T-helper 2 cell treated with Interferon-gamma antibody and Interleukin-4, amounts not matched to agents 100 ng/mL and 5 ng/mL, for 36 hours (primary cell): ENCODE results near the gene C3orf20. TPM values are rescaled to one million over a fixed set of nuclear protein-coding genes. Genes with fewer than 3 reads are reported as not detected.

Experiments used
- intact Hi-C: fragments of 100-400 bp; cut with micrococcal nuclease; formaldehyde crosslinking; loops from one replicate; pipeline ENCODE4 v1.15.1; 2023
- total RNA-seq: library from RNA; stranded (reverse); gene quantifications from 2 replicates; pipeline ENCODE4 v1.2.3, GENCODE V29; 2022

Gene C3orf20
- total RNA-seq, 1 donor from 2014 or later = 0.20 TPM

DNA sequence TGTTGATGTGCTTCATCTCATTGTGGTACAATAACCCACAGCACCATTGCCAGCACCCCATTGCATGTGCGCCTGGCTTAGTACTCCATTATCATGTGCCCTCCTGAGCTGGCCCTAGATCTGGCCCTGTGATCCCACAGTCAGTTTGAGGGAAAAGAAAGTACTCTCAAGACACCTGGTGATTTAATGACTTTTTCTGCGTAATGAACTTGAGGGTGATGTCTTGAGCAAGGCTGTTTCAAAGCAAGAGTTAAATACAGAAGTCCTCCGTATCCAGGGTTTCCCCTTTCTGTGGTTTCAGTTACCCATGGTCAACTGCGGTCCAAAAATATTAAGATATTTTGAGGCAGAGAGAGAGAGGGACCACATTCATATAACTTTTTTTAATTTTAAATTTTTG lies 16.3 kb downstream of the C3orf20 start:
- intact Hi-C loops = no loop called here

GRCh38 chr3:14691719-14692118 lies 16.8 kb downstream of the C3orf20 start:
- intact Hi-C loops = no loop called here

GRCh38 chr3:14698601-14699244 lies 23.8 kb downstream of the C3orf20 start:
- intact Hi-C loops = no loop called here

DNA sequence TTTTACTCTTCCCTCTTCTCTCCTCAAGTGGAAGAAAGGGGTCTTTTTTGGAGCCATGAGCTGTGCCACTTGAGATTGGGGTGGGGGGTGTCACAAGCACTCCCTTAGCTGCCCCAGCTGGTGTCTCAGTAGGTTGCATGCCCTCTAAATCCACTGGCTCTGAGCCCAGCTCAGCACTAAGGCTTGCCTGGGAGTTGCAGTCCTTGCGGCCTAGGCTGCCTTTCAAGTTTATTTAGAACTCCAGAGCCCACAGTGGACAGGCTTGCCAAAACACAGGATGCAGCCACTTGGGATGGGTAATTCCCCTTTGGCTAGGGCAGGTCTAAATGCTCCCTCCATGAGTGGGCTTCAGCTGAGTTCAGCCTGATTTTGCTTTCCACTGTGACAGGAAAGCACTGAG lies 24.7 kb downstream of the C3orf20 start:
- intact Hi-C loops = no loop called here

- intact Hi-C loops = no loop called here
Observed at GRCh38 chr3:14700891-14701290, 25.9 kb downstream of the C3orf20 start.

DNA sequence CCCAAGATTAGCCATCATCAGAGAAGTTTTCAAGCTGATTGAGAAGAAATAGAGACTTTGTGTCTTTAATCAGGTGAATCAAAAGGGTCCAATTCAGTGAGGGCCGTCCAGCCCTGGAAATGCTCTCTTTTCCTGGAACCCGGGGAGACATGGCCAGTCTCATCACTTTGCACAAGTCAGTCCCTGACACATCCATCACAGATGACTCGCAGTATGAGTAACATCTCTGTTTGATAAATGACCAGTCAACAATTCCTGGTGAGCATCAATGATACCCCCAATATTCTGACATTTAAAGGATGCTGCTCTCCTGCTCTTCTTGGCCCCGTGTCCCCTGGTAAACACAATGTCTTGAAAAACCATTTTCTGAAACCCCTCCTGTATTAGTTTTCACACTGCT lies 26.7 kb downstream of the C3orf20 start:
- intact Hi-C loops = no loop called here

DNA sequence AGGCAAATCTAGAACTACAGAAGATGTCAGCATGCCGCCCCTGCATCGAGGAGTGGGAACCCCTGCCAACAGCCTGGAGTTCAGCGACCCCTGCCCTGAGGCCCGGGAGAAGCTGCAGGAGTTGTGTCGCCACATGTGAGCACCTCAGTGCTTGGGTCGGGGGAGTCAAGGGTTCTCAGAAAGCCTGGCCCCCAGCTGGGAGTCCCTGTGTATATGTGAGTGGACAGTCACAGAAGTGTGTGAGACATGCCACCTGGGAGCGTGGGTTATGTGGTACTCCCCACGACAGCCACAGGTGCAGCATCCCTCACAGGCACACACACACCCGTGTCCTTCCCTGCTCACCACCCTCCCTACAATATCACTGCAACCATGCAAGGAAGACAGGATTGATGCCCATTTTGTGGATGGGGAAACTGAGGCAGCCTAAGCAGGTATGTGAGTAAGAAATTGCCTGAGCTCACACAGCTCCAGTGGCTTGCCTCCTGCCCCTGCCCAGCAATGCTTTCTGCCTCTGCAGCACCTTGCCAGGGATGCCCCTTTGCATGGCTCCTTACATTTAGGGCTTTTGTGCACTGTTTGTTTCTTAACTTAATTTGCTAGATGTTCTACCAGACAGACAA lies 28.3 kb downstream of the C3orf20 start:
- intact Hi-C loops = no loop called here

DNA sequence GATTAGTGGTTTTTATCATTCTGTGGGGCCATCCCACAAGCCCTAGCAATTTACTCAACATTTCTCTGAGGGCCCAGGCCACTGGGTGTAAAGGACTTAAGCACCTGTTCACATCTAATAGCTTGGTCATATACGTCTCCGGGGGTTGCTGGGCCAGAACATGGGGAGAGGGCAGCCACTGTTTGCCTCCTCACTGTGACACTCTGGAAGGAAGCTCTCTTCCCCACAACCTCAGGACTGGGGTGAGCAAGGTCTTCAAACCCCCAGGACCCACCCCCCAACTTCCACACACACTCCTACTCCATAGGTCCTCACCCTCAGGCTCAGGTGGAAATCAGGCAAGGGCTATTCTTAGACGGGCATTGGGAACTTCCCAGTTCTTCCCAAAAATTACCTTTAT lies 28.9 kb downstream of the C3orf20 start:
- intact Hi-C loops = no loop called here

- intact Hi-C loops = no loop called here
Observed at GRCh38 chr3:14706096-14706495, 31.2 kb downstream of the C3orf20 start.

GRCh38 chr3:14716591-14716990 lies 41.6 kb downstream of the C3orf20 start:
- intact Hi-C loops = no loop called here

- intact Hi-C loops = no loop called here
Observed at GRCh38 chr3:14717307-14717706, 42.4 kb downstream of the C3orf20 start.

- intact Hi-C loops = no loop called here
Observed at GRCh38 chr3:14718539-14718938, 43.6 kb downstream of the C3orf20 start.

DNA sequence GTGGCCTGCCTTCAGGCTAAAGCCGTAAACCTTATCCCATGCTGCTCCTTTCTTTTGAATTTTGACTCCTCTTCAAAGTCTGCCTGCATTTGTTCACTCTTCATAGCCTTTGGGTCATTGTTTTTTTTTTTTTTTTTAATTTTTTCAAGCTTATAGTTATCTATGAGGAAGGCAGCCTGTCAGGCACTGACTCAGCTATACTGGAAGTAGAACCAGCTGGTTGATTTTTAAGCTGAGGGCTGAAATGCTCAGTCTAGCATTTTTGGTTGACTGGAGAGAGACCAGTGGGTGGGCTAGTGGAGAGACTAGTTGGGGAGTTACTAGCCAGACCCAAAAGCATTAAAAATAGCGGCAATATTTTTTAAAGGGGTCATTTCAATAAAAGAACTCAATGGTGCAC lies 44.1 kb downstream of the C3orf20 start:
- intact Hi-C loops = no loop called here

DNA sequence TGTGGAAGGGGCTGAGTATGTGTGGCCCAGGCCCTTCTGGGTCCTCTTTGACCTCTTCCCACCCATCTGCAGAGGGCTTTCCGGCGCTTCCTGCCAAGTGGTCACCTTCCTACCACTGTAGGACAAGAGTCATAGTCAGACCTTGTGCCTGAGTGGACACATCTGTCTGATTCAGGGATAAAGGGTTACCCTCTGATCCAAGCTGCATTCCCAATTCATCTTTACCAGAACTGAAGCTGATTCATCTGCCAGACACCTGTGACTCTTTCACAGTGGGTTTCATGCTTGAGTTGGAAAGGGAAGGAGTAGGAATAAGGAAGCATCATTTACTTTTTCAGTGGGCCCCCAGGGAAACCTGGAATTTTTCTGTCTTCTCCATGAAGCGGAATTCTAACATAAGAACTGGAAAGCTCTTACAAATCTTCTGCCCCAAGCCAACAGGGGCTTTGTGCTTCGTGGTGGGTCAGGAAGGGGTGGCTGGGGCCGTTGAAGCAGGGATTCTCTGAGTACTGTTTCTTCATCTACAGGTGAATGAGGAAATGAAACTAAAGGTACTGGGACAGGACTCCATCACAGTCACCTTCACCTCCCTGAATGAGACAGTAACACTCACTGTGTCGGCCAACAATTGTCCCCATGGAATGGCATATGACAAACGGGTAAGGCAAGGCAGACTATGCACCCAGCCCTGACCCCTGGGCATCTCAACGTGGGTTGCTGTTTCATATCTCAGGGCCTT lies 46.4 kb downstream of the C3orf20 start:
- intact Hi-C loops = no loop called here

- intact Hi-C loops = no loop called here
Observed at GRCh38 chr3:14725013-14725412, 50.1 kb downstream of the C3orf20 start.

GRCh38 chr3:14725564-14726440 lies 50.9 kb downstream of the C3orf20 start:
- intact Hi-C loops = no loop called here

GRCh38 chr3:14726441-14726780 lies 51.5 kb downstream of the C3orf20 start:
- intact Hi-C loops = no loop called here

DNA sequence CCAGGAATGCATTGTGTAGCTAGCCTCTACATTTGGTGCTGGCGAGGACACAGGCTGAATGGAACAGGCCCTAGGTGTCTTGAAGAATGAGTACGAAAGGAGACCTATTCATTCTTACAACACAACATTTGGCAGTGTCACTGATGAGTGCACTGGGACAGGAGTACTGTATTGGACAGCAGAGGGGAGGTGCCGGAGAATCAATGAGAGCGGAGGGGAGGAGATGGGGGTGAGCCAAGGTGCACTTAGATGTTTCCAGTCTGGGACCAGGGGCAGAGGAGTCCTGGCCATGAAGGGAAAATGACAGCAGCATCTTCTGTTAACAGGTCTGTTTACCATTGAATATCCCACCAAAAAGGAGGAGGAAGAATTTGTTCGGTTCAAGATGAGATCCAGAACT lies 53.2 kb downstream of the C3orf20 start:
- intact Hi-C loops = no loop called here

DNA sequence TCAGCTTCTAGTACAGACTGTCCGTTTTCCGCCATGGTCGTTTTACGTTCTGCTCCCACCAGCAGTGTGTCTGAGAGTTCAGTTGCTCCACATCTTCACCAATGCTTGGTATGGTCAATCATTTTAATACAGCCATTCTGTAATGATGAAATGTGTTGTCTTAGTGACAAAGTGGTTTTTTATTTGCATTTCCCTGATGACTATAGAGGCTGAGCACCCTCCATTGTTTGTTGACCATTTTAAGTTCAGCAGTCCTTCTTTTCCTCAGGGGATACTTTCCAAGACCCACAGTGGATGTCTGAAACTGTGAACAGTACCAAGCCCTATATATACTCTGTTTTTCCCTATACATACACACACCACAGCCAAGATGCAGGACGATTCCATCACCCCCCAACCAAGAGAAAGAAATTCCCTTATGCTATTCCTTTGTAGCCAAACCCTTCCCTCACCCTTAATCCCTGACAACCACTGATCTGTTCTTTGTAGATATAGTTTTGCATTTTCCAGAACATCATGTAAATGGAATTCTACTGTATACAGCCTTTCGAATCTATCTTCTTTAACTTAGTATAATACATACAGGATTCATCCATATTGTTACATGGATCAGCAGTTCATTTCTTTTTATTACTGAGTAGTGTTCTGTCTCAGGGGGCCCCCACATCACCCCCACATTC lies 55.9 kb downstream of the C3orf20 start:
- intact Hi-C loops = no loop called here

DNA sequence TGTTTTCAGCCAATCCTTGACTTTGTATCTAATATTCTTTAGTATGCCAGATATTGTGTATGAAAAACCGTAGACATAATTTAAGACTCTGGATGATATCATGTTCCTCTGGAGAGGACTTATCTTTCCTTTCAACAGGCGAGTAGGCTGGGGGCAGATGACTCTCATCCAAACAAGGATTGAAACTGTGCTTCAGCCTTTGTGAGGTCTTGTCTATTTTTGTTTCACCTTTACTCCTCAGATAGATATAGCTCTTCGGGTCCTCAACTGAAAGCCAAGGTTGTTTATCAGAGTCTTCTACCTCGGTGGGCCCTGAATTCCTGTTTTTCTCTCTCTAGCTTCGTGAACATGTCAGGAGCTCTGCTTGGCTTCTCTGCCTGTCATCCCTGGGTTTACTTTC lies 66.0 kb downstream of the C3orf20 start:
- intact Hi-C loops = no loop called here

- intact Hi-C loops = no loop called here
Observed at GRCh38 chr3:14741510-14741909, 66.6 kb downstream of the C3orf20 start.
